Type B pancreatic cell (in vitro differentiated cells): ENCODE results near the gene SMAD7. TPM values are rescaled to one million over a fixed set of nuclear protein-coding genes. Genes with fewer than 3 reads are reported as not detected.

Source experiments
- DNase-seq: peaks from one replicate; pipeline ENCODE4 v3.0.0; 2021; ENCODE audit warnings: mixed read lengths; ENCODE audit not compliant: unreplicated experiment; ENCODE audit errors: extremely low spot score
- H3K27ac Mint-ChIP-seq: 2 replicates; pipeline ENCODE4 v1.8.0; 2021; ENCODE audit warnings: mild to moderate bottlenecking, mixed read lengths
- H3K27me3 Mint-ChIP-seq: 2 replicates; pipeline ENCODE4 v1.8.0; 2021; ENCODE audit warnings: mixed read lengths
- H3K36me3 Mint-ChIP-seq: 2 replicates; pipeline ENCODE4 v1.8.0; 2021; ENCODE audit warnings: mixed read lengths
- H3K4me1 Mint-ChIP-seq: one replicate; pipeline ENCODE4 v1.8.0; 2021; ENCODE audit warnings: mixed read lengths; ENCODE audit not compliant: unreplicated experiment
- H3K4me3 Mint-ChIP-seq: 2 replicates; pipeline ENCODE4 v1.8.0; 2021; ENCODE audit warnings: mild to moderate bottlenecking, mixed read lengths
- H3K9me3 Mint-ChIP-seq: 2 replicates; pipeline ENCODE4 v1.8.0; 2021; ENCODE audit warnings: mixed read lengths
- CTCF ChIP-seq: fragments of 200-600 bp; sonication (generic); conservative IDR thresholded peaks from 2 replicates; pipeline ENCODE4 v1.5.0; 2021; ENCODE audit warnings: antibody characterized with exemption, mild to moderate bottlenecking
- total RNA-seq: library from RNA; stranded (reverse); gene quantifications from 2 replicates; pipeline ENCODE4 v1.2.1, GENCODE V29; 2021; ENCODE audit warnings: low replicate concordance

Gene SMAD7
- total RNA-seq, 1 donor from 2014 or later, result 17.8 TPM

GRCh38 chr18:48886520-48887293, 64.1 kb downstream of the SMAD7 start:
- no peaks in the 10 kb centered on the region for H3K27me3 Mint-ChIP-seq
- DNase-seq, result no peak
- peaks cover 5% of the 10 kb centered on the region for H3K9me3 Mint-ChIP-seq
- peaks cover 29% of the 10 kb centered on the region for H3K4me1 Mint-ChIP-seq
- no peak for TF ChIP-seq CTCF
- no peak overlapping the region for H3K4me3 Mint-ChIP-seq
- H3K27ac Mint-ChIP-seq, result no peak overlapping the region
- H3K36me3 Mint-ChIP-seq, result no peaks in the 10 kb centered on the region

- TF ChIP-seq CTCF, result no peak
- H3K27ac Mint-ChIP-seq, result no peak overlapping the region
- peak overlapping the region; percentile 47 for H3K4me3 Mint-ChIP-seq
- peaks cover 5% of the 10 kb centered on the region for H3K9me3 Mint-ChIP-seq
- no peaks in the 10 kb centered on the region for H3K36me3 Mint-ChIP-seq
- DNase-seq, result no peak
- H3K27me3 Mint-ChIP-seq, result no peaks in the 10 kb centered on the region
- peaks cover 29% of the 10 kb centered on the region for H3K4me1 Mint-ChIP-seq
Measured at GRCh38 chr18:48885924-48886400, 64.8 kb downstream of the SMAD7 start.

- Mint-ChIP-seq H3K4me1 (peaks cover 23% of the 10 kb centered on the region), H3K36me3 (no peaks in the 10 kb centered on the region), H3K4me3 (no peak overlapping the region), H3K27me3 (no peaks in the 10 kb centered on the region), H3K9me3 (peaks cover 8% of the 10 kb centered on the region), H3K27ac (no peak overlapping the region)
- no peak for DNase-seq
- TF ChIP-seq CTCF, result no peak
Measured at GRCh38 chr18:48885266-48885923, 65.4 kb downstream of the SMAD7 start.

GRCh38 chr18:48884771-48885170, 66.0 kb downstream of the SMAD7 start:
- DNase-seq, result no peak
- H3K27me3 Mint-ChIP-seq, result no peaks in the 10 kb centered on the region
- H3K36me3 Mint-ChIP-seq, result peaks cover 4% of the 10 kb centered on the region
- TF ChIP-seq CTCF, result no peak
- no peak overlapping the region for H3K27ac Mint-ChIP-seq
- H3K4me3 Mint-ChIP-seq, result no peak overlapping the region
- peaks cover 11% of the 10 kb centered on the region for H3K9me3 Mint-ChIP-seq
- H3K4me1 Mint-ChIP-seq, result peaks cover 17% of the 10 kb centered on the region

GRCh38 chr18:48884306-48884705, 66.5 kb downstream of the SMAD7 start:
- DNase-seq, result no peak
- no peak for TF ChIP-seq CTCF
- peaks cover 11% of the 10 kb centered on the region for H3K9me3 Mint-ChIP-seq
- H3K36me3 Mint-ChIP-seq, result peaks cover 4% of the 10 kb centered on the region
- no peak overlapping the region for H3K4me3 Mint-ChIP-seq
- H3K4me1 Mint-ChIP-seq, result peaks cover 13% of the 10 kb centered on the region
- no peak overlapping the region for H3K27ac Mint-ChIP-seq
- no peaks in the 10 kb centered on the region for H3K27me3 Mint-ChIP-seq
